Left ventricle myocardium inferior (tissue), 1 donor: Measurements from ENCODE around the gene GPR17. TPM values are rescaled to one million over a fixed set of nuclear protein-coding genes. Genes with fewer than 3 reads are reported as not detected.

Experiments
- DNase-seq: peaks from one replicate; pipeline ENCODE4 v3.0.0-alpha.2; 2020
- H3K27ac ChIP-seq: fragments of 200-600 bp; replicated peaks from 2 replicates; pipeline ENCODE4 v1.8.0; 2021
- H3K27me3 ChIP-seq: fragments of 200-600 bp; 2 replicates; pipeline ENCODE4 v1.8.0; 2021; ENCODE audit warnings: low read depth
- H3K36me3 ChIP-seq: fragments of 200-600 bp; 2 replicates; pipeline ENCODE4 v1.8.0; 2021
- H3K4me1 ChIP-seq: fragments of 200-600 bp; 2 replicates; pipeline ENCODE4 v1.8.0; 2021
- H3K4me3 ChIP-seq: fragments of 200-600 bp; 2 replicates; pipeline ENCODE4 v1.8.0; 2021; ENCODE audit warnings: mild to moderate bottlenecking, moderate library complexity
- H3K9me3 ChIP-seq: fragments of 200-600 bp; replicated peaks from 2 replicates; pipeline ENCODE4 v1.8.0; 2021
- intact Hi-C: fragments of 100-400 bp; cut with micrococcal nuclease; formaldehyde crosslinking; loops from one replicate; pipeline ENCODE4 v1.11.0; 2022
- total RNA-seq: library from RNA; stranded (reverse); fragmentation: NEBNext Ultra II Directional; extraction: Animal tissue kit (Norgen Biotek cat#: 25700); gene quantifications from one replicate; pipeline ENCODE4 v1.2.1, GENCODE V29; 2021
- TF ChIP-seq, protein P1 (sequence below): fragments of 200-600 bp; IDR thresholded peaks from 2 replicates; pipeline ENCODE4 v1.8.0; 2021; ENCODE audit warnings: antibody characterized with exemption, mild to moderate bottlenecking, borderline replicate concordance
- donor health status: DM: no; HTN: yes; CAD: no; lungs with severe emphysema.

Gene GPR17
- total RNA-seq, 1 donor from 2014 or later, result 0.16 TPM

DNA sequence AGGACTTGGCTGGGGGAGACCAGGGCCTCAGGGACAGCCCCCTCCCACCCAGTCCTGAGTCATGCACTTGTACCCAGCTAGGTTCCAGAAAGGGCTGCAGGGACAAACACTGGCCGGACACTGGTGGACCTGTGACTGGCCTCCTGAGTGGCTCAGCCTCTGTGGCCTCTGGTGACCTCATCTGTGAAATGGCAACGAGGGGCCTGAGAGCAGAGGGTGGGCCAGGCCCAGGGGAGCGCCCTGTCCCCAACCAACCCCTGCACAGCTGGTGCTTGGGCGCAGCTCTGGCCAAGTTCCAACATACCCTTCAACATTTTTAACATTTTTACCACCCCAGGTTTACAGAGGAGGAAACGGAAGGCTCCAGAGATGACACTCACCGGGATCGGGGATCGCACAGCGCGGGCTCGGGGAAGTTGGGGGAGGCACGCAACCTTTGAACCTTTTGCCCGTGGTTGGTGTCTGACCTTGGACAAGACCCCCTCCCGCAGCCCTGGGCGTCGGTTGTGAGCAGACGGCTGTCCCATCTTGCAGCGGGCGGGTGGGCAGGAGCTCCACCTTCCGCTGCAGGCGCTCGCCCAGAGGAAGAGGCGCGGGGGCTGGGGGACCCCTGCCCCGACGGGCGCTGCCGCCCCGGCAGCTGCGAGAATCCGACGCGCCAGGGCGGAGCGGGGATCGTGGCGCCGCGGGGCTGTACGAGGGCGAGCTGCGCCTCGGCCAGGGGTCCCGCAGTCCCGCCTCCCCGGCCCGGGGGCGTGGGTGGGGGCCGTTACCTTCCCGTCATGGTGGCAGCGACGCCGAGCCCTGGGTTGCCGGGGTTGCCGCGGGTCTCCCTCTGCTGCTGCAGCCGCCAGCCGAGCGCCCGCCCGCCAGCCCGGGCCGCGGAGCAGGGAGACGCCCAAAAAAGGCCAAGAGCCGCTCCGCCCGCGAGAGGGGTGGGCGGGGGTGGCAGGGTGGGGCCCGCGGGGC lies 28.6 kb downstream of the GPR17 start:
- no peaks in the 10 kb centered on the region for H3K27me3 ChIP-seq
- H3K4me3 ChIP-seq, result peak overlapping the region; percentile 94
- TF ChIP-seq, protein P1, sequence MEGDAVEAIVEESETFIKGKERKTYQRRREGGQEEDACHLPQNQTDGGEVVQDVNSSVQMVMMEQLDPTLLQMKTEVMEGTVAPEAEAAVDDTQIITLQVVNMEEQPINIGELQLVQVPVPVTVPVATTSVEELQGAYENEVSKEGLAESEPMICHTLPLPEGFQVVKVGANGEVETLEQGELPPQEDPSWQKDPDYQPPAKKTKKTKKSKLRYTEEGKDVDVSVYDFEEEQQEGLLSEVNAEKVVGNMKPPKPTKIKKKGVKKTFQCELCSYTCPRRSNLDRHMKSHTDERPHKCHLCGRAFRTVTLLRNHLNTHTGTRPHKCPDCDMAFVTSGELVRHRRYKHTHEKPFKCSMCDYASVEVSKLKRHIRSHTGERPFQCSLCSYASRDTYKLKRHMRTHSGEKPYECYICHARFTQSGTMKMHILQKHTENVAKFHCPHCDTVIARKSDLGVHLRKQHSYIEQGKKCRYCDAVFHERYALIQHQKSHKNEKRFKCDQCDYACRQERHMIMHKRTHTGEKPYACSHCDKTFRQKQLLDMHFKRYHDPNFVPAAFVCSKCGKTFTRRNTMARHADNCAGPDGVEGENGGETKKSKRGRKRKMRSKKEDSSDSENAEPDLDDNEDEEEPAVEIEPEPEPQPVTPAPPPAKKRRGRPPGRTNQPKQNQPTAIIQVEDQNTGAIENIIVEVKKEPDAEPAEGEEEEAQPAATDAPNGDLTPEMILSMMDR, result no peak
- peak overlapping the region; percentile 99 for H3K27ac ChIP-seq
- intact Hi-C loops, result no loop called here
- peaks cover 94% of the 10 kb centered on the region for H3K4me1 ChIP-seq
- H3K36me3 ChIP-seq, result peaks cover 22% of the 10 kb centered on the region
- H3K9me3 ChIP-seq, result no peaks in the 10 kb centered on the region
- peak; percentile 62 for DNase-seq

DNA sequence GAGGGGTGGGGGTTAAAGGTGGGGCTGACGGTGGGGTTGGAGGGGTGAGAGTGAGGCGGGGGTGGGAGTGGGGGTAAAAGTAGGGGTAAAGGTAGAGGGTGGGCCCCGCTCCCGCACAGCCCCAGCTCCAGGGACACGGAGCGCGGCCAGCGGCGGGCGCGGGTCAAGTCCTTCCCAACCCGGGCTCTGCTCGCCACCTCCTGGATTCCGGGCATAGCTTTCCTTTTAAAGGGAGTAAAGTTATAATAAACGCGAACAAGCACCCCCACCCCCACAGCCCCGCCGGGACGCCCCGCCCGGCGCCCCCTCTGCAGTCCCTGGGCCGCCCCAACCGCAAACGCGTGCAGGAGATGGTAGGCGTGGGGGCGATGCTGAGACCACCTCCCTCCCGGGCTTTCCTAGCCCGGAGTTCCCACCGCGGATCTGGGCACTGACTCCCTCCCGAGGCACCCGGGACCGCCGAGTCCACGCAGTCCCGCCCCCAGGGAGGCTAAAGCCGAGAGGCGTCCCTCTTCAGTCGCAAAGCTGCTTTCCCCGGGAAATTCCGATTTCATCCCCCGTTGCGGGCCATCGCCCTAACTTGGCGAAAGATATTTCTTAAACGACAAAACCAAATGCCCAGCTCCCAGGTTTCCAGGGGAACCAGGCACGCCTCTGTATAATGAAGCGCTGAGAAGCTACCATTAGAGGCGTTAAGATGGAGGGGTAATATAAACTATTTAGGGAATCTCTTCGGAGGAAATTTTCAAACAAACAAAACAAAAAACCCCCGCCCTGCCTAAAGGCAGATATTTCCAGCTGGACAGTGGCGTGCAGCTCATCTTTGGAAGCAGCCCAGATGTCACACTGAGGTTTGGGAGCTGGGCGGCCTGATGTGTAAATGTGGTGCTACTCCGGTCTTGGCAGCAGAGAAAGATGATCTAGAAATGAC lies 29.6 kb downstream of the GPR17 start, which contains the start of gene LIMS2:
TSS of gene LIMS2 (minus strand) at position 200 of the 931 bp plus-strand sequence. CDS start 506 bp downstream, outside the sequence.
- H3K9me3 ChIP-seq, result no peaks in the 10 kb centered on the region
- H3K4me3 ChIP-seq, result peak within 1 kb of the TSS; percentile 94
- peaks cover 12% of the 10 kb centered on the region for H3K36me3 ChIP-seq
- TF ChIP-seq, protein P1, result peak; percentile 45
- intact Hi-C loops, result no loop called here
- peak; percentile 68 for DNase-seq
- H3K27ac ChIP-seq, result peak within 1 kb of the TSS; percentile 99
- no peaks in the 10 kb centered on the region for H3K27me3 ChIP-seq
- peaks cover 88% of the 10 kb centered on the region for H3K4me1 ChIP-seq

DNA sequence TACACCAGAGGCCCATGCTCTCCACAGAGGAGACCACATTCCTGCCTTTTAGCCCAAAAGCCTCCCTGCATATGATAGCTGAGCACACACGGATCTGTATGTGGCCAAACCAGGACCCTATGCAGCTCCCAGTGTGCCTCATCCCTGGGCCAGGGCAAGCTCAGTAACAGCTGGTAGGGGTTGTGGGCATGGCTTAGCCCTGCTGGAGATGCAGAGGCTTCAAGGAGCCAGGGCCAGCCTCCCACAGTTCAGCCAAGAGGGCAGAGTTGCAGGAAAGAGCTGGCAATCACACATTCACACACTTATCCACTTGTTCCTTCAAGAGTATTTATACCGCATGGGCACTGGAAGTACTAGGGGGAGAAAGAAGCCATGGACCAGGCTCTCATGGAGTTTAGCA lies 31.0 kb downstream of the GPR17 start:
- intact Hi-C loops, result no loop called here
- Histone ChIP-seq H3K27me3 (no peaks in the 10 kb centered on the region), H3K27ac (peak overlapping the region; percentile 99), H3K4me1 (peaks cover 89% of the 10 kb centered on the region), H3K36me3 (peaks cover 2% of the 10 kb centered on the region), H3K9me3 (no peaks in the 10 kb centered on the region), H3K4me3 (no peak overlapping the region)
- TF ChIP-seq, protein P1, result no peak
- DNase-seq, result no peak

DNA sequence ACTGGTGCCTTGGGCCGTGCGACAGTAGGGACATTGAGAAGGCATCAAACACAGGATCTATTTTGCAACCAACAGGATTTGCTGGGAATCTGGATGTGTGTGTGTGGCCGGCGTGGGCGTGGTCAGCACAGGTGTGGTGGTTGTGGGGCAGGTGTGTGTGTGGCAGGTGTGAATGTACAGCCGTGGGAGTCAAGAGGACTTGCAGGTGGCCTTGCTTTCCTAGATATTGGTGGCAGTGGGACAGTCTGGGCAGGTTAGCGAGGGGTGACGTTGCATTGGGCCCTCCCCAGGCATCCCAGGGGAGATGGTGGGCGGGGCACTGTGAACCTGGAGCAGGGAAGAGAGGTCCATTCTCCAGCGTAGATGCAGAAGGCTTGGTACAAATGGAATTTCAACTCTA lies 32.6 kb downstream of the GPR17 start:
- H3K9me3 ChIP-seq, result no peaks in the 10 kb centered on the region
- H3K27ac ChIP-seq, result no peak overlapping the region
- intact Hi-C loops, result no loop called here
- no peaks in the 10 kb centered on the region for H3K36me3 ChIP-seq
- TF ChIP-seq, protein P1, result no peak
- H3K27me3 ChIP-seq, result no peaks in the 10 kb centered on the region
- peaks cover 88% of the 10 kb centered on the region for H3K4me1 ChIP-seq
- DNase-seq, result no peak
- peak overlapping the region; percentile 66 for H3K4me3 ChIP-seq

DNA sequence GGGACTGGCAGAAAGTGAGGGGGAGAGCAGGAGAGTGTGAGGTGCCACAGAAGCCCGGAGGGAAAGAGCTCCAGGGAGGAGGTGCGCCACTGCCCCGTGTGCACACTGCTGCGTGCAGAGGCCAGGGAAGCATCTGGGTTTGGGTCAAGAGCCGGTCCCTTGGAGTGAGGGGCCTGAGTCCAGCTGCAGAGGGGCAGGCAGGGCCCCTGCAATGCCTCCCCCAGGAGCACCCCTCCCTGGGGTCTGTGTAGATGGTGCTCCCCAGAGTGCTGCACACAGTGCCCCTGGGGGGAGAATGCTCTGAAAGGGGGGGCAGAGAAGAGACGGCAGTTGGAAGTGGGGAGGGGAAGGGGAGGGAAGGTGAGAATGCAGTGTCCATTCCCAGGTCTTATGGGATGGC lies 33.0 kb downstream of the GPR17 start:
- intact Hi-C loops, result no loop called here
- Histone ChIP-seq H3K9me3 (no peaks in the 10 kb centered on the region), H3K27me3 (no peaks in the 10 kb centered on the region), H3K36me3 (no peaks in the 10 kb centered on the region), H3K4me3 (peak overlapping the region; percentile 66), H3K27ac (peak overlapping the region; percentile 81), H3K4me1 (peaks cover 88% of the 10 kb centered on the region)
- TF ChIP-seq, protein P1, result no peak
- no peak for DNase-seq
